ENCODE data around the gene SCRT2.

DNA sequence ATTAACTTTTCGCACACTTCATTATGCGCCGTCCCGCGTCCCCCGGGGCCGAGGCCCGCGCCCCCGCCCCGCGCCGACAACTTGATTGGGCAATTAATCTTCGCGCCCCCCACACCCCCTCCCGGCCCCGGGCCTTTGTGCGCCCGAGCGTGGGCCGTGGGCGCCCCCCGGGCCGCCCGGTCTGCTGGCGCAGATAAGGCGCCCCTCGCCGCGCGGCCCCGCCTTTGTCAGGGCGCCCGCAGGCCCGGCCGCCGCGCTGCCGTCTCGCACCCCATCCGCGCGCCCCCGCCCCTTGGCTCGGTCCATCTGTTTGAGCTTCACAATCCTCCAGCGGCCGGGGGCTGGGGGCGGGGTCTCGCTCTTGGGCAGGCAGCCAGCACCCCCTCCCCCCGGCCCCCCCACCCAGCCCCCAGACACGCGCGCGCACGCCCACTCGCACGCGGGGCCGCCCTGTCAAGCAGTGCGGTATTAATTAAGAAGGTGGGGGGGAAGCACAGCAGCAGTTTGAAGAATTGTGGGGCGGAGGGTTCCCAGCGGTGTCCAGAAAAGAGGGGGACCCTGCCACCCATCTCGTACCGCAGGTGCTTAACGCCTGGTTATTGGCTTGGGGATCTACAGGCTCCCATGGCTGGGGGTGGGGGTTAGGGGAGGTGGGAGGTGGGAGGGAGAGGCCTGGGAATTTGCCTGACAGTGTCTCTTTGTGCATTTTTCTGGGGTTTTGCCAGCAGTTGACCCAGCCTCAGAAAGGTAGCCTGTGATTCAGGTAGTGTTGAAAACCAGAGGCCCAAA, 34.6 kb upstream of the SCRT2 start:
- TF ChIP-seq, protein P1, sequence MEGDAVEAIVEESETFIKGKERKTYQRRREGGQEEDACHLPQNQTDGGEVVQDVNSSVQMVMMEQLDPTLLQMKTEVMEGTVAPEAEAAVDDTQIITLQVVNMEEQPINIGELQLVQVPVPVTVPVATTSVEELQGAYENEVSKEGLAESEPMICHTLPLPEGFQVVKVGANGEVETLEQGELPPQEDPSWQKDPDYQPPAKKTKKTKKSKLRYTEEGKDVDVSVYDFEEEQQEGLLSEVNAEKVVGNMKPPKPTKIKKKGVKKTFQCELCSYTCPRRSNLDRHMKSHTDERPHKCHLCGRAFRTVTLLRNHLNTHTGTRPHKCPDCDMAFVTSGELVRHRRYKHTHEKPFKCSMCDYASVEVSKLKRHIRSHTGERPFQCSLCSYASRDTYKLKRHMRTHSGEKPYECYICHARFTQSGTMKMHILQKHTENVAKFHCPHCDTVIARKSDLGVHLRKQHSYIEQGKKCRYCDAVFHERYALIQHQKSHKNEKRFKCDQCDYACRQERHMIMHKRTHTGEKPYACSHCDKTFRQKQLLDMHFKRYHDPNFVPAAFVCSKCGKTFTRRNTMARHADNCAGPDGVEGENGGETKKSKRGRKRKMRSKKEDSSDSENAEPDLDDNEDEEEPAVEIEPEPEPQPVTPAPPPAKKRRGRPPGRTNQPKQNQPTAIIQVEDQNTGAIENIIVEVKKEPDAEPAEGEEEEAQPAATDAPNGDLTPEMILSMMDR (IDR thresholded peaks at IDR 0.05; ENCODE audit: low read depth, low read length) = no peak
- TF ChIP-seq, protein P2, sequence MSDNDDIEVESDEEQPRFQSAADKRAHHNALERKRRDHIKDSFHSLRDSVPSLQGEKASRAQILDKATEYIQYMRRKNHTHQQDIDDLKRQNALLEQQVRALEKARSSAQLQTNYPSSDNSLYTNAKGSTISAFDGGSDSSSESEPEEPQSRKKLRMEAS (IDR thresholded peaks at IDR 0.05; ENCODE audit: low read depth, low read length) = no peak
- no peak for TF ChIP-seq POLR2A (IDR thresholded peaks at IDR 0.05; ENCODE audit: extremely low read depth, insufficient read length)
